BE2C (cell line): ENCODE data around the gene RALGPS1.

ENCODE experiments used
- DNase-seq: peaks from one replicate; pipeline ENCODE4 v3.0.0-alpha.2; 2020
- H3K27me3 ChIP-seq: fragments of 250-450 bp; sonication (Bioruptor Pico); 2 replicates; pipeline ENCODE4 v1.5.1; 2020; ENCODE audit warnings: mild to moderate bottlenecking
- H3K36me3 ChIP-seq: fragments of 250-450 bp; sonication (Bioruptor Pico); 2 replicates; pipeline ENCODE4 v1.5.1; 2020; ENCODE audit warnings: mild to moderate bottlenecking
- H3K4me1 ChIP-seq: fragments of 250-450 bp; sonication (Bioruptor Pico); 2 replicates; pipeline ENCODE4 v1.5.1; 2020
- H3K4me3 ChIP-seq: 2 replicates; pipeline ENCODE4 v1.5.1; 2011; ENCODE audit warnings: low read depth, low read length
- H3K9me3 ChIP-seq: fragments of 250-450 bp; sonication (Bioruptor Pico); 2 replicates; pipeline ENCODE4 v1.5.1; 2020
- TF ChIP-seq, protein P1 (sequence below): IDR thresholded peaks from 2 replicates; pipeline ENCODE4 v1.5.1; 2012; ENCODE audit warnings: mild to moderate bottlenecking, low read depth, low read length

RALGPS1 gene

DNA sequence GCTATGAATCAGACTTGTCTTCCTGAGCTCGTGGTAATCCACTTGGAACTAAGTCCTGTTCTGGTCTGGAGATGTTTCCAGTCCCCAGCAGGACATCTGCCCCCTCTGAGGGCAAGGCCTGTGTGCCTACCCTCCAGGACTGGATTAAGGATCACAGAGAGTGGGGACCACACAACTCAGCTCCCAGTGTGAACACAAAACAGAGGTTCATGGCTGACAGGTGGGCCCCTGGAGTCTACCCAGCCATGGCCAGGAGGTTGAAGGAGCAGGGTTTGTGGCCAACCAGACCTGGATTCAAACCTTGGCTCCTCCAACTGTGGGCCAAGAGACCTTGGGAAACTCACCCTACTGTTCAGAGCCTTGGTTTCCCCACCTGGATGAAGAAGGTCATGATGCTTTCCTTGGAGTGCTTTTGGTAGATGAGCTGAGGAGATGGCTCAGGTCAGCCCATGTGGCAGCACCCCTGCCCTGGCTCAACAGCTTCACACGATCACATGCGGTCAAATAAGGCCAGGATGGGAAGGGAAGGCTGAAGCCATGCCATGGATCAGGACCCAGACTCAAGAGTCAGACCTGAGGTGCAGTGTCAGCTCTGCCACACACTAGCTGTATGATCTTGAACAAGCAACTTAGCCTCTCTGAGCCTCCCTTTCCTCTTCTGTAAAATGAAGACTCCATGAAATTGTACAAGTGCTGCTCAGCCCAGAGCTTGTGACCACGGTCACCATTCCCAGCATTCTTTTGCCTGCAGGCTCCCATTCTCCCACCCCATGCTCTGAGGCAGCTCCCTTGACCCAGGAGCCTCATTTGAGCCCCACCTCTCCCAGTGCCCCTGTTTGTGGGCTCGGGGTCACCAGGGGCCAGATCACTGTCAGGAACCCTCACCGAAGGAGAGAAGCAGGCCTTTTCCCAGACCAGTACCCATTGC, 235.1 kb downstream of the RALGPS1 start:
- no peak for DNase-seq
- Histone ChIP-seq H3K4me1 (no peaks in the 10 kb centered on the region), H3K4me3 (no peak overlapping the region), H3K36me3 (no peaks in the 10 kb centered on the region), H3K27me3 (no peaks in the 10 kb centered on the region), H3K9me3 (no peaks in the 10 kb centered on the region)
- TF ChIP-seq, protein P1, sequence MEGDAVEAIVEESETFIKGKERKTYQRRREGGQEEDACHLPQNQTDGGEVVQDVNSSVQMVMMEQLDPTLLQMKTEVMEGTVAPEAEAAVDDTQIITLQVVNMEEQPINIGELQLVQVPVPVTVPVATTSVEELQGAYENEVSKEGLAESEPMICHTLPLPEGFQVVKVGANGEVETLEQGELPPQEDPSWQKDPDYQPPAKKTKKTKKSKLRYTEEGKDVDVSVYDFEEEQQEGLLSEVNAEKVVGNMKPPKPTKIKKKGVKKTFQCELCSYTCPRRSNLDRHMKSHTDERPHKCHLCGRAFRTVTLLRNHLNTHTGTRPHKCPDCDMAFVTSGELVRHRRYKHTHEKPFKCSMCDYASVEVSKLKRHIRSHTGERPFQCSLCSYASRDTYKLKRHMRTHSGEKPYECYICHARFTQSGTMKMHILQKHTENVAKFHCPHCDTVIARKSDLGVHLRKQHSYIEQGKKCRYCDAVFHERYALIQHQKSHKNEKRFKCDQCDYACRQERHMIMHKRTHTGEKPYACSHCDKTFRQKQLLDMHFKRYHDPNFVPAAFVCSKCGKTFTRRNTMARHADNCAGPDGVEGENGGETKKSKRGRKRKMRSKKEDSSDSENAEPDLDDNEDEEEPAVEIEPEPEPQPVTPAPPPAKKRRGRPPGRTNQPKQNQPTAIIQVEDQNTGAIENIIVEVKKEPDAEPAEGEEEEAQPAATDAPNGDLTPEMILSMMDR = no peak

DNA sequence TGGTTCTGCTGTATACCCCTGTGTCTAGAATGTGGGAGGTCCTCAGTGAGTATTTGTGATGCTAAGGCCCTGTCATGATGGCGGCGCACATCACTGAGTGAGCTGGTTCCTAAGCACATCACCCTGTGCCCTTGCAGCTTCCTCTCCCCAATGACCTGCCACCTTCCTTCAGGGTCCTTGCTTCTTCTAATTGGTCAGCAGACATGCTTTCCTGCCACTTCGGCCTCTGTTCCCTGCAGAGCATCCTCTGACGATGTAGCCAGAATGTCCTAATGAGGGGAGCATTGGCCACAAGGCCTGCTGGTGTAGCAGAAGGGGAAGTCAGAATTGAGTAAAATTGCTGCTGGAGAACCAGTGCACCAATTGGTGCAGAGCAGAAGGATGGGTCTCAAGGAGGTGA, 238.9 kb downstream of the RALGPS1 start:
- H3K4me1 ChIP-seq = no peaks in the 10 kb centered on the region
- no peak overlapping the region for H3K4me3 ChIP-seq
- no peaks in the 10 kb centered on the region for H3K36me3 ChIP-seq
- TF ChIP-seq, protein P1 = no peak
- H3K27me3 ChIP-seq = no peaks in the 10 kb centered on the region
- no peak for DNase-seq
- H3K9me3 ChIP-seq = no peaks in the 10 kb centered on the region

DNA sequence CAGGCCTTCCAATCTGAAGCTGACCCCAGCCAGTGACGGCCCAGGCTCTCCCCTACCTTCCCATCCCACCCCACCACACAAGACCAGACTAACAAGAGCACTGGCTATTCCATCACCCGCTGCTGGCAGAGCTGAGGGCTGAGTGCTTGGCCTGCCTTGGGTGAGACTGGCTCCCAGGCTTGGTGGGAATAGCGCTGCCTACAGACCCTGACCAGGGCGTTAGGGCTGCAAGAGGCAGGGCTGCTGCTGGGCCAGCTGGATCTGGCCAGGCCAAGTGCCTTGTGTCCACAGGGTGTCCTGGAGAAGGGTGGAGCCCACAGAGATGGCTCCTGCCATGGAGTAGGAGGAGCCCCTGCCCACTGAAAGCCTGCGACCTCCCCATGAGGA, 239.4 kb downstream of the RALGPS1 start:
- H3K27me3 ChIP-seq = no peaks in the 10 kb centered on the region
- no peak overlapping the region for H3K4me3 ChIP-seq
- DNase-seq = no peak
- no peaks in the 10 kb centered on the region for H3K9me3 ChIP-seq
- H3K4me1 ChIP-seq = peaks cover 3% of the 10 kb centered on the region
- H3K36me3 ChIP-seq = no peaks in the 10 kb centered on the region
- TF ChIP-seq, protein P1 = no peak

DNA sequence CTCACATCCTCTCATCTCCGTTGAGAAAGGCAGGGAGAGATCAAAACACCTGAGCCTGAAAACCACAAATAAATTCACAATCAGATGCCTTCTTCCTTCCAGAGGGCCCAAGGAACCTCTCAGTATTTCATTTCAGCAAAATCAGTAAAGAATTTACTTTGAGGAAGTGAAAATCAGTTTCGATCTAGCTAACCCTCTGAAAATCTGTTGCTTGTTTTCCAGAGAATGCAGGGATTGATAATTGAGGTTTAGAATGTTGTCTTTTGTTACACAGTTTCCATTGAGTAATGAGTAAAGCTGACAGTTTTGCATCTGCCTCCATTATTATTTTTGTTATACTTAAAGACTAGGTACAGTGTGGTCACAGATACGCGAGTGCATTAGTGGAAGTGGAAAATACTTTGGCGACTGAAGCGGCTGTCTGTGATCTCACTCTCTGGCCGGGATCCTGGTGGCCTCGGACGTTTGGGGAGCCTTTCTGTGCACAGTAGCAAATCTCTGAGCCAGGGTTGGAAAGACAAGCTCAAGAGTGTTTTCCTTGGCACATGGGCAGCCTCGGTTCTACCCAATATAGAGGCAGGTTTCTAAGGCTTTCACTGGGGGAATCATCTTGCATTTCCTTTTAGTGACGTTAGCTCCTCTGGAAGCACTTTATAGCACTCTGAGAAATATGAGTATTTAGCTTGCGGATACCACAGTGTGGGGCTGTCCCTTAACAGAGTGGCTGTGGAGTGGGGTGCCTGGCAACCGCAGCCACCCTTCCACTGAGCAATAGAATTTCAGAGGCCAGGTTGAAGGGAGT, 240.0 kb downstream of the RALGPS1 start:
- Histone ChIP-seq H3K4me3 (no peak overlapping the region), H3K36me3 (no peaks in the 10 kb centered on the region), H3K27me3 (no peaks in the 10 kb centered on the region), H3K4me1 (peaks cover 9% of the 10 kb centered on the region), H3K9me3 (no peaks in the 10 kb centered on the region)
- no peak for DNase-seq
- TF ChIP-seq, protein P1 = no peak

DNA sequence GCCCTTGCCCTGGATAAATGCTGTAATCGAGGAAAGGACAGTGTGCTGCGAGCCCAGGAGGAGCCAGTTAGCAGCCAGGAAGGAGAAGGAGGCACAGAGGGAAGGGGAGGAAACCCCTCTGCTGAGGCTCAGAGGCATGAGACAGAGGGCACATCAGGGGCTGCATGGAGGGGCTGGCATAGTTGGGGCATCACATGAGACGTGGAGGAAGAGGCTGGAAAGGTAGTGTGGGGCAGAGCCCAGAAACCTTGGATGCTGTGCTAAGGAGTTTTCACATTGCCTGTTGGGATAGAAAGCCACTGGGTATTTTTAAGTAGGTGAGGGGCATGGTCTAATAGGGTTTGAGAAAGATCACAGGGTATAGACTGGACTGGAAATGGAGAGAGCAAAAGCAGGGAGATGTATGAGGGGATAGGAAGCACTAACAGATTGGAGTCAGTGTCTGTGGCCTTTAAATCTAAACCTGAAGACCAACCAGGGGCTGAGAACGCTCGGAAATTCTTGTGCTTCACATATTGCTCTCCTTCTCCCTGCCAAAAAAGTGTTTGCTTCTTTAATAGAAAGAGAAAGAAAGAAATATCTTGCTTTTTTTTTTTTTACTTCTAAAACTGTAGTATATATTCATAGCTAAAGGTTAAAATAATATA, 240.9 kb downstream of the RALGPS1 start:
- no peak overlapping the region for H3K4me3 ChIP-seq
- TF ChIP-seq, protein P1 = no peak
- DNase-seq = no peak

More for the DNA sequence above, 240.9 kb downstream of the RALGPS1 start:
- H3K4me1 ChIP-seq = peaks cover 10% of the 10 kb centered on the region
- no peaks in the 10 kb centered on the region for H3K36me3 ChIP-seq
- no peaks in the 10 kb centered on the region for H3K9me3 ChIP-seq
- no peaks in the 10 kb centered on the region for H3K27me3 ChIP-seq
